B cell (primary cell): ENCODE results near the gene N4BP3. TPM values are rescaled to one million over a fixed set of nuclear protein-coding genes. Genes with fewer than 3 reads are reported as not detected.
"Not testable (repeated sequence)": the region's sequence is repeated elsewhere in the genome, so short reads cannot be mapped to it uniquely, and the experiment has no call there.

ENCODE experiments used
- ATAC-seq: fragments of 200-7000 bp; cut with Tn5 transposase; one replicate; pipeline ENCODE4 v1.10.0; 2021; ENCODE audit warnings: low read depth, mild to moderate bottlenecking, moderate number of reproducible peaks, moderate library complexity
- CTCF ChIA-PET: fragments of 350-600 bp; sonication (Branson Sonifier 250); formaldehyde crosslinking; loops from one replicate; lab custom pipeline; 2021; ENCODE audit warnings: antibody characterized with exemption, inconsistent platforms; lab: Charles Lee
- POLR2A ChIA-PET: fragments of 350-600 bp; sonication (Branson Sonifier 250); formaldehyde crosslinking; loops from one replicate; lab custom pipeline; 2021; ENCODE audit warnings: antibody characterized with exemption; lab: Charles Lee
- DNase-seq: peaks from one replicate; pipeline ENCODE4 v3.0.0; 2013
- H2AFZ ChIP-seq: 2 replicates; pipeline ENCODE4 v1.6.1; 2012; ENCODE audit warnings: mild to moderate bottlenecking, low read depth, low read length; ENCODE audit not compliant: insufficient read depth, poor library complexity, severe bottlenecking
- H3K27ac ChIP-seq, 2 donors: 1 replicate in 1 of 2; 2 replicates in 1 of 2; pipeline ENCODE4 v1.5.1; 2012 to 2013; ENCODE audit warnings: low read length in 2 of 2, mild to moderate bottlenecking in 2 of 2, moderate library complexity in 1 of 2
- H3K27me3 ChIP-seq, 4 experiments: fragments of 200-600 bp in 1 of 4; sonication (generic) in 1 of 4; replicated peaks in 1 of 4; 1 replicate in 2 of 4; 2 replicates in 2 of 4; pipeline versions ENCODE4 v1.6.1 to v1.7.0; 2013 to 2016; ENCODE audit warnings: low read length in 3 of 4, mild to moderate bottlenecking in 2 of 4, mixed read lengths in 1 of 4, moderate library complexity in 1 of 4; ENCODE audit not compliant: insufficient read depth in 4 of 4, control insufficient read depth in 3 of 4; ENCODE audit errors: control extremely low read depth in 1 of 4
- H3K36me3 ChIP-seq, 2 experiments: replicated peaks in 1 of 2; 1 replicate in 1 of 2; 2 replicates in 1 of 2; pipeline versions ENCODE4 v1.6.1 to v1.7.1; 2013; ENCODE audit warnings: low read length in 1 of 2; ENCODE audit not compliant: insufficient read depth in 2 of 2, control insufficient read depth in 1 of 2; ENCODE audit errors: control extremely low read depth in 1 of 2, extremely low read depth in 1 of 2
- H3K4me1 ChIP-seq, 2 donors: fragments of 200-600 bp in 1 of 2; sonication (generic) in 1 of 2; 1 replicate in 1 of 2; 2 replicates in 1 of 2; pipeline versions ENCODE4 v1.5.1 to v1.6.1; 2013 to 2017; ENCODE audit warnings: low read length in 2 of 2; ENCODE audit not compliant: control insufficient read depth in 2 of 2, insufficient read depth in 2 of 2
- H3K4me2 ChIP-seq: replicated peaks from 2 replicates; pipeline ENCODE3; 2012; ENCODE audit warnings: mild to moderate bottlenecking, low read depth, low read length; ENCODE audit not compliant: poor library complexity, severe bottlenecking
- H3K4me3 ChIP-seq, 5 experiments: fragments of 200-600 bp in 1 of 5; sonication (generic) in 1 of 5; 1 replicate in 3 of 5; 2 replicates in 2 of 5; pipeline versions ENCODE4 v1.5.1 to v1.7.0; 2011 to 2016; ENCODE audit warnings: low read length in 4 of 5, mild to moderate bottlenecking in 4 of 5, low read depth in 2 of 5, control low read depth in 1 of 5, moderate library complexity in 1 of 5; ENCODE audit not compliant: insufficient read depth in 1 of 5; ENCODE audit errors: control extremely low read depth in 1 of 5, extremely low read depth in 1 of 5
- H3K79me2 ChIP-seq: fragments of 200-600 bp; sonication (generic); one replicate; pipeline ENCODE4 v1.6.0; 2016; ENCODE audit warnings: low read length; ENCODE audit not compliant: control insufficient read depth, insufficient read depth
- H3K9ac ChIP-seq: fragments of 200-600 bp; sonication (generic); 2 replicates; pipeline ENCODE4 v1.6.1; 2017; ENCODE audit warnings: mild to moderate bottlenecking, low read length, moderate library complexity
- H3K9me3 ChIP-seq, 3 donors: one replicate each; pipeline versions ENCODE4 v1.6.1 to v1.7.1; 2013; ENCODE audit warnings: low read length in 2 of 3; ENCODE audit not compliant: control insufficient read depth in 2 of 3, insufficient read depth in 1 of 3; ENCODE audit errors: control extremely low read depth in 1 of 3
- H4K20me1 ChIP-seq: 2 replicates; pipeline ENCODE4 v1.6.0; 2012; ENCODE audit warnings: mild to moderate bottlenecking, low read length; ENCODE audit not compliant: insufficient read depth, control insufficient read depth, poor library complexity, severe bottlenecking
- H3K27ac Mint-ChIP-seq: one replicate; pipeline ENCODE4 v1.8.0; 2021; ENCODE audit warnings: mixed read lengths
- H3K27me3 Mint-ChIP-seq: one replicate; pipeline ENCODE4 v1.8.0; 2021; ENCODE audit warnings: mixed read lengths
- H3K4me1 Mint-ChIP-seq: one replicate; pipeline ENCODE4 v1.8.0; 2021; ENCODE audit warnings: mixed read lengths
- H3K4me3 Mint-ChIP-seq: one replicate; pipeline ENCODE4 v1.8.0; 2021; ENCODE audit warnings: mixed read lengths
- H3K9me3 Mint-ChIP-seq: one replicate; pipeline ENCODE4 v1.8.0; 2022; ENCODE audit warnings: mixed read lengths; ENCODE audit not compliant: insufficient read depth
- CTCF ChIP-seq: fragments of 200-600 bp; IDR thresholded peaks from one replicate; pipeline ENCODE4 v1.8.0; 2022; ENCODE audit warnings: antibody characterized with exemption, mild to moderate bottlenecking
- EZH2 ChIP-seq: IDR thresholded peaks from 2 replicates; pipeline ENCODE4 v1.6.1; 2012; ENCODE audit warnings: borderline replicate concordance, low read depth, mild to moderate bottlenecking, moderate library complexity, low read length; ENCODE audit not compliant: insufficient read depth, poor library complexity, severe bottlenecking
- WGBS: methylation state at CpG from one replicate; pipeline ENCODE4 v1.1.5; 2013; ENCODE audit warnings: missing lambda C conversion rate; ENCODE audit not compliant: insufficient coverage; 5-methylcytosine and 5-hydroxymethylcytosine counted together
- intact Hi-C: fragments of 100-400 bp; cut with micrococcal nuclease; formaldehyde crosslinking; loops from one replicate; pipeline ENCODE4 v1.10.0; 2022
- polyA plus RNA-seq: library from polyadenylated mRNA; depleted of rRNA; stranded (reverse); fragments of >200 nt; gene quantifications from 2 replicates; pipeline ENCODE4 v1.2.3, GENCODE V29; 2012
- total RNA-seq, 2 donors: library from RNA; stranded (reverse); fragments of 120-200 nt in 1 of 2; gene quantifications; 1 replicate in 1 of 2; 2 replicates in 1 of 2; pipeline versions ENCODE4 v1.2.3 to v1.2.4, GENCODE V29; 2013 to 2022

The N4BP3 gene
- total and polyA plus RNA-seq, 2 donors (not counting 1 experiment from before 2014, with no cell fraction given), result 13.3 to 48.7 TPM

- not testable (repeated sequence) for H3K4me2 ChIP-seq, DNase-seq, H3K4me3 Mint-ChIP-seq, H3K4me1 Mint-ChIP-seq, H4K20me1 ChIP-seq, ATAC-seq, H3K9ac ChIP-seq, H3K9me3 Mint-ChIP-seq, H3K9me3 ChIP-seq, H3K36me3 ChIP-seq, H3K4me3 ChIP-seq, H2AFZ ChIP-seq, H3K4me1 ChIP-seq, H3K79me2 ChIP-seq, H3K27ac Mint-ChIP-seq, H3K27ac ChIP-seq
- ChIA-PET CTCF (interaction anchor here (0.9 to 12.4 kb wide), 15 partner anchors 8 to 584 kb away, joined by 3 to 540 read pairs (median 12); partner anchors contain the start of gene NHP2), POLR2A (interaction anchor here (0.6 to 0.7 kb wide), 2 partner anchors 95 to 106 kb away, joined by 3 to 4 read pairs; no protein-coding TSS in a partner anchor)
- peaks cover 16% of the 10 kb centered on the region for H3K27me3 Mint-ChIP-seq
- peaks cover 0 to 26% (median 8%) of the 10 kb centered on the region in 4 experiments for H3K27me3 ChIP-seq
- WGBS, result 80% methylated on average over 1 of the region's 4 CpGs
- intact Hi-C loops, result loop anchor here (1.0 kb wide), 2 partner anchors 36 to 87 kb away; partner anchors contain the start of gene N4BP3
Measured at GRCh38 chr5:178076965-178077364, 36.4 kb upstream of the N4BP3 start.

- peaks cover 6% of the 10 kb centered on the region for H3K4me1 Mint-ChIP-seq
- ATAC-seq (no peak), DNase-seq (no peak)
- Histone ChIP-seq H3K79me2 (no peaks in the 10 kb centered on the region), H3K9ac (no peak overlapping the region), H4K20me1 (no peaks in the 10 kb centered on the region), H3K4me1 (peaks cover 0 to 8% of the 10 kb centered on the region in 2 donors), H3K36me3 (no peaks in the 10 kb centered on the region), H3K4me3 (no peak overlapping the region), H3K4me2 (no peak overlapping the region), H3K9me3 (no peaks in the 10 kb centered on the region), H3K27me3 (peaks cover 0 to 25% (median 8%) of the 10 kb centered on the region in 4 experiments), H3K27ac (no peak overlapping the region), H2AFZ (no peak overlapping the region)
- TF ChIP-seq CTCF (no peak), EZH2 (no peak)
- peaks cover 16% of the 10 kb centered on the region for H3K27me3 Mint-ChIP-seq
- H3K9me3 Mint-ChIP-seq, result no peaks in the 10 kb centered on the region
- intact Hi-C loops, result no loop called here
- ChIA-PET POLR2A (no interaction called here), CTCF (interaction anchor here (0.6 to 12.4 kb wide), 12 partner anchors 9 to 1416 kb away, joined by 3 to 540 read pairs (median 4); partner anchors contain the start of gene NHP2)
- H3K27ac Mint-ChIP-seq, result no peak overlapping the region
- 87% methylated on average over 4 of the region's 5 CpGs for WGBS
- no peak overlapping the region for H3K4me3 Mint-ChIP-seq
Measured at GRCh38 chr5:178077751-178078150, 35.6 kb upstream of the N4BP3 start.
